ENCODE data around the gene IQCF2. TPM values are rescaled to one million over a fixed set of nuclear protein-coding genes. Genes with fewer than 3 reads are reported as not detected.

The IQCF2 gene
- total RNA-seq, 1 donor from 2014 or later, result not detected

- intact Hi-C loops (cut with micrococcal nuclease), result no loop called here
- DNase-seq, result no peak
- H3K9me3 ChIP-seq (replicated peaks), result no peaks in the 10 kb centered on the region
- no peak for TF ChIP-seq CTCF (IDR thresholded peaks at IDR 0.05; ENCODE audit: borderline replicate concordance)
- peaks cover 75% of the 10 kb centered on the region for H3K27me3 ChIP-seq (ENCODE audit: low read depth)
- H3K27ac ChIP-seq (replicated peaks), result no peak overlapping the region
- H3K4me1 ChIP-seq, result no peaks in the 10 kb centered on the region
- no peak overlapping the region for H3K4me3 ChIP-seq
- no peaks in the 10 kb centered on the region for H3K36me3 ChIP-seq
Measured at GRCh38 chr3:51869304-51869703, 7.9 kb downstream of the IQCF2 start.

- Histone ChIP-seq H3K27ac (replicated peaks) (no peak overlapping the region), H3K36me3 (no peaks in the 10 kb centered on the region), H3K9me3 (replicated peaks) (no peaks in the 10 kb centered on the region), H3K27me3 (ENCODE audit: low read depth) (peaks cover 89% of the 10 kb centered on the region), H3K4me3 (no peak overlapping the region), H3K4me1 (no peaks in the 10 kb centered on the region)
- intact Hi-C loops (cut with micrococcal nuclease), result no loop called here
- DNase-seq, result no peak
- no peak for TF ChIP-seq CTCF (IDR thresholded peaks at IDR 0.05; ENCODE audit: borderline replicate concordance)
Measured at GRCh38 chr3:51873253-51873766, 11.9 kb downstream of the IQCF2 start.

DNA sequence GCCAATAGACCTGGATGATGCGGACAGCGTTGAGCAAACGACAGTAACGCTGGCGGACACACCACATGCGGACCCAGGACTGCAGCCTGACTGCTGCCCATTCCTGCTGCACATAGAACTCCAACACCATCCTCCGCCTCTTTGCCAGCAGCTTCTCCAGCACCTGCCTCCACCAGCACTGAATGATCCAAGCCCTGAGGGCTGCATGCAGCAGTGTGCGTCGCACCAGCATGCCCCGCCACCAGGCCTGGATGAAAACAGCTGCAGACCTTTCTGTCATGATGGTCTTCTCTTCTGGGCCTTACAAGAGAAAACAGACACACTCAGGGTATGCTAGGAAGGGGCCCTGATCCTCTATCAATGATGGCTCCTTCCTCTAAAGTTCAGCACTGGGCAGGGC lies 12.5 kb downstream of the IQCF2 start:
- no peak for TF ChIP-seq CTCF (IDR thresholded peaks at IDR 0.05; ENCODE audit: borderline replicate concordance)
- Histone ChIP-seq H3K9me3 (replicated peaks) (no peaks in the 10 kb centered on the region), H3K4me1 (no peaks in the 10 kb centered on the region), H3K4me3 (no peak overlapping the region), H3K36me3 (no peaks in the 10 kb centered on the region), H3K27me3 (ENCODE audit: low read depth) (peaks cover 90% of the 10 kb centered on the region), H3K27ac (replicated peaks) (no peak overlapping the region)
- intact Hi-C loops (cut with micrococcal nuclease), result no loop called here
- DNase-seq, result no peak

GRCh38 chr3:51874411-51874810 lies 13.0 kb downstream of the IQCF2 start:
- intact Hi-C loops (cut with micrococcal nuclease), result no loop called here
- no peaks in the 10 kb centered on the region for H3K4me1 ChIP-seq
- no peak overlapping the region for H3K27ac ChIP-seq (replicated peaks)
- H3K36me3 ChIP-seq, result no peaks in the 10 kb centered on the region
- H3K4me3 ChIP-seq, result no peak overlapping the region
- peaks cover 87% of the 10 kb centered on the region for H3K27me3 ChIP-seq (ENCODE audit: low read depth)
- TF ChIP-seq CTCF (IDR thresholded peaks at IDR 0.05; ENCODE audit: borderline replicate concordance), result no peak
- H3K9me3 ChIP-seq (replicated peaks), result no peaks in the 10 kb centered on the region
- DNase-seq, result no peak

DNA sequence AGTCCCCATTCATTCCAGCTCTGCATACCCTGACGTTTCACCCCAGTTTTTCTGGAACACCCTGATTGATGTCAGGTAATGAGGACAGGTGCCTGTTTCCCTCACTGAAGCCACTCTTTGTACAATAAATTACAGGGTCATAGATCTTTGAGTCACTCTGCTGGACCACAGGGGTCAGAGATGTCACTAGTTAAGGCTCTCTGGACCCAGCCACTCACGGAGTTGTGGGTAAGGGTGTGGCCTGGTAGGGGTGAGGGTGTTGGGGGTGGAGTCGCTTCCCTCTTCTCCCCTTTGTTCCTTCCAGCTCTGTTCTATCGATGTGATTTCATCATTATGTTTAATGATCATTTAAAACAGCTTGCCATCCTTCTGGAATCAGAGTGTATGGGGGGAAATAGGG lies 13.5 kb downstream of the IQCF2 start:
- intact Hi-C loops (cut with micrococcal nuclease), result no loop called here
- Histone ChIP-seq H3K4me3 (no peak overlapping the region), H3K27ac (replicated peaks) (no peak overlapping the region), H3K27me3 (ENCODE audit: low read depth) (peaks cover 88% of the 10 kb centered on the region), H3K36me3 (no peaks in the 10 kb centered on the region), H3K4me1 (no peaks in the 10 kb centered on the region), H3K9me3 (replicated peaks) (no peaks in the 10 kb centered on the region)
- no peak for DNase-seq
- no peak for TF ChIP-seq CTCF (IDR thresholded peaks at IDR 0.05; ENCODE audit: borderline replicate concordance)

Data from left ventricle myocardium inferior (tissue), 1 donor.